ENCODE measurements around the gene TPSB2.
"Not testable (repeated sequence)": the region's sequence is repeated elsewhere in the genome, so short reads cannot be mapped to it uniquely, and the experiment has no call there.

Gene TPSB2

DNA sequence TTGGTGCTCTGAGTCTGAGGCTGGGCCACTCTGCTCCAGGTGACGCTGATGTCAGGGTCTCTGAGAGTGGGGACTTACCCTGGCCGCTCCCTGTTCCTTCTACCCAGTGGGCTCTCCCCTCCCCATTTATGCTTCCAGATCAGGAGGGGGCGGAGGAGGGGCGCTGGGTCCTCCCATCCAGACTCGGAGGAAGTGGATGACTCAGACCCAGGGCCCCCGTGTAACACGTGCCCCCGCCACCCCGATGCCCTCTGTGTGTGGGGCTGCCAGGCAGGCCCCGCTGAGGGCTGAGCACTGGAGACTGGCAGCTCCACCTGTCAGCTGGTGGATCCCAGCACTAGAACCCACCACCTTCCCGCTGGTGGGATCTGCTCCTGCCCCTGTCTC is at the start of gene TPSB2:
TSS of gene TPSB2 (minus strand) at position 101 of the 387 bp plus-strand sequence. CDS start 233 bp downstream, outside the sequence.
- not testable (repeated sequence) for H3K4me3 ChIP-seq (ENCODE audit: low read depth, low read length); DNase-seq (ENCODE audit: low read depth)

DNA sequence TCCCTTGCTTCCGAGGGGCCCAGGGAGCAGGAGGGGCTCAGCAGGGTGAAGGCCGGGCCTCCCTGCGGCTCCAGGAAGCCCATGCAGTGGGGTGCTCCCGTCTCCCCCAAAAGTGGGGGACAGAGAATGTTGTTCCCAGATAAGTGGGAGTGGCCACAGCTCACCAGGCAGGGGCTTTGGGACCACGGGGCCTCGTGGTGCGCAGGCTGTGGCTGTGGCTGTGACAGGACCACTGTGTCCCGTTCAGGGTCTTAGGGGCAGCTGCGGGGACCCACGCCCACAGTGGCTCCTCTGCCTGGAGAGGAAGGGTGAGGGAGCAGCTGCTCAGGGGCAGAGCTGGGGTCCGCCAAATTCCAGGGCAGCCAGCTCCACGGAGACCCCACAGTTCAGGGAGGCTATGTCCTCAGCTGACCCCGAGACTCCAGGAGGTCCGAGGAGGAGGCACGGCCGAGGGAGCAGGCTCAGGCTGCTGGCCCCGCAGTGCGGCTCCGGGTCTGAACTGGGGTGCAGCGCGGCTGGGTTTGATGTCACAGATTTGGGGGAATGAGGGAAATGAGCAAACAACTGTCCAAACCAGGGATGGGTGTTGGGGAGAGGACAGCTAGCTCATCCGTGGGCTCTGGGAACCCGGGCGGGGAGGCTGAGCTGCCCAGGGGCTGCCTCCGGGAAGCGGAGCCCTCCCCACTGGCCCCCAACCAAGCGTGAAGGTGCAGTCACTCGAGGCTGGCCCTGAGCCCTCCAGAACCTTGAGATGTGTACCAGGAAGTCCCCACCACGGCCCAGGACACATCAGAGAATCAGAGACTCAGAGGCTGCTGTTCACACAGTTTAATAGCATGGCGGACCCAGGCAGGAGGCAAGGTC is 49.3 kb upstream of the TPSB2 start:
- TF ChIP-seq, protein P1, sequence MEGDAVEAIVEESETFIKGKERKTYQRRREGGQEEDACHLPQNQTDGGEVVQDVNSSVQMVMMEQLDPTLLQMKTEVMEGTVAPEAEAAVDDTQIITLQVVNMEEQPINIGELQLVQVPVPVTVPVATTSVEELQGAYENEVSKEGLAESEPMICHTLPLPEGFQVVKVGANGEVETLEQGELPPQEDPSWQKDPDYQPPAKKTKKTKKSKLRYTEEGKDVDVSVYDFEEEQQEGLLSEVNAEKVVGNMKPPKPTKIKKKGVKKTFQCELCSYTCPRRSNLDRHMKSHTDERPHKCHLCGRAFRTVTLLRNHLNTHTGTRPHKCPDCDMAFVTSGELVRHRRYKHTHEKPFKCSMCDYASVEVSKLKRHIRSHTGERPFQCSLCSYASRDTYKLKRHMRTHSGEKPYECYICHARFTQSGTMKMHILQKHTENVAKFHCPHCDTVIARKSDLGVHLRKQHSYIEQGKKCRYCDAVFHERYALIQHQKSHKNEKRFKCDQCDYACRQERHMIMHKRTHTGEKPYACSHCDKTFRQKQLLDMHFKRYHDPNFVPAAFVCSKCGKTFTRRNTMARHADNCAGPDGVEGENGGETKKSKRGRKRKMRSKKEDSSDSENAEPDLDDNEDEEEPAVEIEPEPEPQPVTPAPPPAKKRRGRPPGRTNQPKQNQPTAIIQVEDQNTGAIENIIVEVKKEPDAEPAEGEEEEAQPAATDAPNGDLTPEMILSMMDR (IDR thresholded peaks at IDR 0.05; ENCODE audit: control insufficient read depth, extremely low read depth, insufficient read depth), result no peak
- H3K4me3 ChIP-seq (ENCODE audit: low read depth, low read length), result no peak overlapping the region
- no peak for DNase-seq (ENCODE audit: low read depth)

DNA sequence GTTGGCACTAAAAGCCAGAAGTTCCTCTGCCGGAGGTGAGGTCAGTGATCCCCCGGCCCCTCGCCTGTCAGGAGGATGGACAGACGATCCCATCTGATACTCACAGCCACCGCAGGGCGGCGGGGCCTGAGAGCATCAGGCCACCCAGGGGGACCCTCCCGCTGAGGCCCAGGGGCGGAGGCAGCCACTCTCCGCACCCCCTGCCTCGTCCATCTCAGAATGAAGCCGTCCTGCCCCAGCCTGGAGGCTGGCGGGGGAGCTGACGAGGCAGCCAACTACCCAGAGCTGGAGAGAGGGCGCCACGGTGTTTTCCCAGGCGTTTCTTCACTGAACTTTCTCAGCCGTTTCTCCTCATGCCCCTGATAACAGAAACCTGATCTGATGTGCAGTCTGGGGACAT is 48.5 kb upstream of the TPSB2 start:
- TF ChIP-seq, protein P1 (IDR thresholded peaks at IDR 0.05; ENCODE audit: control insufficient read depth, extremely low read depth, insufficient read depth), result no peak
- DNase-seq (ENCODE audit: low read depth), result no peak
- no peak overlapping the region for H3K4me3 ChIP-seq (ENCODE audit: low read depth, low read length)

DNA sequence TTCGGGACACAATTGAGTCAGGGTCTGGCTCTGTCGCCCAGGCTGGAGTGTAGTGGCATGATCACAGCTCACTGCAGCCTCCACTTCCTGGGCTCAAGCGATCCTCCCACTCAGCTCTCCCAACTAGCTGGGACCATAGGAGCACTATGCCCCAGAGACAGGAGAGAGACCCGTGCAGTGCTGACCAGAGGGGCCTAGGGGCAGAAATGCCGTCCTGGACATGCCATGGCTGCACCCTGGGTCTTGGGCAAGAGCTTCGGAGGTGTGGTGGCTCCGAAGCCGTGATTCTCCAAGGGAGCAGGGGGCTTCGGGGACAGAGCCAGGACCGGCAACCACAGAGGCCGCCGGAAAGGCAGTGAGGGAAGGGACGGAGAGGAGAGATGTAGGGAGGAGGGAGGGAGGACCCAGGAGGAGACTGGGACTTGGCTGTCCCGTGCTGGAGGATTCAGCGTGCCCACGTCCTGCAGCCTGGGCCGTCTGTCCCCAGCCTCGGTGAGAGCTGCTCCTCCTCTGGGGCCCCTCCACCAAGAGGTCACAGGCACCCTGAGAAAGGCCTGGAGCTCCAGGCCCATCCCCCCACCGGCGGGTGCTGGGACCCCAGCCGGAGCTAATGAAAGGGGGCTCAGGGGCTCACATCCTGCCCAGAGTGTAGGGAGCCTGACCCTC is 47.8 kb upstream of the TPSB2 start:
- no peak overlapping the region for H3K4me3 ChIP-seq (ENCODE audit: low read depth, low read length)
- DNase-seq (ENCODE audit: low read depth), result no peak
- TF ChIP-seq, protein P1 (IDR thresholded peaks at IDR 0.05; ENCODE audit: control insufficient read depth, extremely low read depth, insufficient read depth), result no peak

DNA sequence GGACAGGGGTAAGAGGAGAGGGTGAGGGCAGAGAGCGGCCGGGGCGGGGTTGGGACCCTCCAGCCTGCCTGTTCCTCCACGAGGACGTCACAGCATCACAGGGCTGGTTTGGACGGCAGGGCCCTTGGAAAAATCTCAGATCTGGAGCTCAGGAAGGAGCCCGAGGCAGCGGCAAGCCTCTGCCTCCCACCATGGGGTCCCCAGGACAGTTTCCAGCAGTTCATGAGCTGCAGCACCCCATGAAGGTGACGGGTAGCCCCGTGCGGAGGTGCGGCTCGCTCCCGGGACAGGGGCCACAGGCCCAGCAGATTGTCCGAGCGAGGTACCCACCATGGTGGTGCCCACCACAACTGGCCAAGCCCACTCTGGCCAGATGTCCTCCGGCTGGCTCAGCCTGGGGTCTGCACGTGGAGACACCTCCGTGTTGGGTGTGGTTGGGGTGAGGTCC is 47.2 kb upstream of the TPSB2 start:
- no peak for DNase-seq (ENCODE audit: low read depth)
- TF ChIP-seq, protein P1 (IDR thresholded peaks at IDR 0.05; ENCODE audit: control insufficient read depth, extremely low read depth, insufficient read depth), result no peak
- no peak overlapping the region for H3K4me3 ChIP-seq (ENCODE audit: low read depth, low read length)

DNA sequence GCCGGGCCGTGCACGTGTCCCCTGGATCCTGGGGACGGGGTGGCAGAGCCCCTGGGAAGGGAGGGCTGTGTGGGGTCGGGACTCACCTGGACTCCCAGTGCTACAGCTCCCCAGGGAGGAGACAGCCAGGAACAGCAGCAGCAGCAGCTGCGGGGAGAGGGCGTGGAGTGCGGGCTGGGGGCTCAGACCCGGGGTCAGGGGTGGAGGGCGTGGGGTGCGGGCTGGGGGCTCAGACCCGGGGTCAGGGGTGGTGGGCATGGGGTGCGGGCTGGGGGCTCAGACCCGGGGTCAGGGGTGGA is 46.5 kb upstream of the TPSB2 start:
- no peak for DNase-seq (ENCODE audit: low read depth)
- no peak overlapping the region for H3K4me3 ChIP-seq (ENCODE audit: low read depth, low read length)
- TF ChIP-seq, protein P1 (IDR thresholded peaks at IDR 0.05; ENCODE audit: control insufficient read depth, extremely low read depth, insufficient read depth), result no peak

DNA sequence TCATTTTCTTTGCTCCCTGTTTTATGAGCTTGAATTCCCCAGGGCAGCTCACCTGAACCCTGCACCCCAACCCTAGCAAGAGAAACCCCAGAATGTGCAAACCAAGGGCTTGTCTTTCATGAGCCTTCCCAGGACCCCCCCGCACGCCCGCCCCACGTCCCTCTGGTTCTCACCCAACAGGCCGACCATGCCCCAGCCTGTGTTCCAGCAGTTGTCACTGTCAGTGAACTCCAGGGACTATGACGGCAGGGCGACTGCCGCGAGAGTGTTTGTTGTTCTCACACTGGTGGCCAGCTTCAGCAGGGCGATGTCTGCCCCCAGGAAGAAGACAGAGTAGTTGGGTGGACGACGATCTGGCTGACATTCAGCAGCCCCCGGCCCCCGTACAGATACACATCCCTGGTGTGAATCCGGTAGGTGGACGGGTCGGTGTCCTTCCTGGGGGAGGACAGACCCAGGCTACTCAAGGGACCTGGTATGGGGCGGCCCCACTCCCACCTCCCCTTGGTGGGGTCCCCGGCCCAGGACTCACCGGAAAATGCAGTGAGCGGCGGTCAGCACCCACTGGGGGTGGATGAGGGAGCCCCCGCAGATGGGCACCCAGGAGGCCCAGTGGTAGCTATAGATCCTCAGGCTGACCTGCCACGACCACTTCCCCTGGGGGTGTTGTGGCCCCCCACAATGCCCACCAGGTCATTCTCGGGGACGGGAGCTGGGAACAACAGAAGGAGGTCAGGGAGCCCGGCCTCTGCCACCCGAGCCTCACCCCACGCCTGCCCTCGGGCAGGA is 46.0 kb upstream of the TPSB2 start:
- H3K4me3 ChIP-seq (ENCODE audit: low read depth, low read length), result no peak overlapping the region
- TF ChIP-seq, protein P1 (IDR thresholded peaks at IDR 0.05; ENCODE audit: control insufficient read depth, extremely low read depth, insufficient read depth), result no peak
- no peak for DNase-seq (ENCODE audit: low read depth)
